Amygdala (tissue), 56 donors: Measurements from ENCODE around the gene PLEKHS1.

Source experiments
- DNase-seq, 56 donors: peaks; one replicate each; lab custom pipeline; 2025; lab: John Stamatoyannopoulos, UW

PLEKHS1 gene

GRCh38 chr10:113751181-113751732, at the start of gene PLEKHS1:
TSS of gene PLEKHS1 (plus strand) at chr10:113751682. CDS start at chr10:113755278, 3,596 bp downstream.
- DNase-seq, result no peak

GRCh38 chr10:113704637-113705343, 46.7 kb upstream of the PLEKHS1 start:
- peak in 17 of 56 donors; percentile 3 to 57 (median 15) for DNase-seq

- no peak for DNase-seq
Measured at GRCh38 chr10:113705344-113705652, 46.2 kb upstream of the PLEKHS1 start.

GRCh38 chr10:113706623-113707022, 44.9 kb upstream of the PLEKHS1 start:
- DNase-seq, result no peak

- no peak for DNase-seq
Measured at GRCh38 chr10:113708640-113709039, 42.8 kb upstream of the PLEKHS1 start.

GRCh38 chr10:113709221-113709838, 42.2 kb upstream of the PLEKHS1 start:
- DNase-seq, result peak in 12 of 56 donors; percentile 4 to 56 (median 21)

GRCh38 chr10:113711142-113711541, 40.3 kb upstream of the PLEKHS1 start:
- DNase-seq, result peak in 9 of 56 donors; percentile 3 to 39 (median 9)

- DNase-seq, result no peak
Measured at GRCh38 chr10:113712024-113712423, 39.5 kb upstream of the PLEKHS1 start.

GRCh38 chr10:113712755-113713639, 38.5 kb upstream of the PLEKHS1 start:
- no peak for DNase-seq

- DNase-seq, result no peak
Measured at GRCh38 chr10:113713640-113713982, 37.9 kb upstream of the PLEKHS1 start.

- DNase-seq, result no peak
Measured at GRCh38 chr10:113716109-113716910, 35.2 kb upstream of the PLEKHS1 start.

- no peak for DNase-seq
Measured at GRCh38 chr10:113718969-113719822, 32.3 kb upstream of the PLEKHS1 start.

GRCh38 chr10:113720386-113720785, 31.1 kb upstream of the PLEKHS1 start:
- no peak for DNase-seq

GRCh38 chr10:113732160-113732881, 19.2 kb upstream of the PLEKHS1 start:
- DNase-seq, result no peak

GRCh38 chr10:113732966-113733365, 18.5 kb upstream of the PLEKHS1 start:
- DNase-seq, result no peak

GRCh38 chr10:113733635-113734034, 17.8 kb upstream of the PLEKHS1 start:
- DNase-seq, result no peak

GRCh38 chr10:113735913-113736312, 15.6 kb upstream of the PLEKHS1 start:
- no peak for DNase-seq

- DNase-seq, result no peak
Measured at GRCh38 chr10:113736576-113736975, 14.9 kb upstream of the PLEKHS1 start.

GRCh38 chr10:113739031-113739430, 12.5 kb upstream of the PLEKHS1 start:
- DNase-seq, result no peak
